Measurements from ENCODE around the gene RUNX2.
"Not testable (repeated sequence)": the region's sequence is repeated elsewhere in the genome, so short reads cannot be mapped to it uniquely, and the experiment has no call there.

Gene RUNX2

GRCh38 chr6:45531999-45532595, 204.0 kb downstream of the RUNX2 start:
- DNase-seq, result no peak

DNA sequence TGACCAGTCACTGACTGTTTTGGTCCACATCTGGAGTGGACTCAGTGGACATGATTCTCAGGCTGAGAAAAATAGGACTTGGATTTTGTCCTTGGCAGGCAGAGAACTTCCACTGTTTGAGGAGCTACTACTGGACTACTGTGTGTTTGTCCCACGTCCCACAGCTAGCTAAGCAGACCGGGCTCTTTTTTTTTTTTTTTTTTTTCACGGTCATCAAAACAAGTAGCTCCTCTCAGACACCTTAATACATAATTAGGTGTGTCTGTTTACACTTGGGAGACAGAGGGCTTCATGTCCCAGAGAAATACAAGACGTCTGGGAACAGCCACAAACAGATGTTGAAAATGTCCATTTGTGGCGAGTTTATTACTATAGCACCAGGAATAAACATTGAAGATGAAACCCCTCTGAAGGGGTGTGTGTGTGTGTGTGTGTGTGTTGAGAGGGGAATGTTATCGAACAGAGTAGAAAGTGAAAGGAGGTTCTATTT, 204.6 kb downstream of the RUNX2 start:
- no peak for DNase-seq

GRCh38 chr6:45533386-45533785, 205.3 kb downstream of the RUNX2 start:
- DNase-seq, result no peak

- DNase-seq, result no peak
Measured at GRCh38 chr6:45535933-45536332, 207.8 kb downstream of the RUNX2 start.

DNA sequence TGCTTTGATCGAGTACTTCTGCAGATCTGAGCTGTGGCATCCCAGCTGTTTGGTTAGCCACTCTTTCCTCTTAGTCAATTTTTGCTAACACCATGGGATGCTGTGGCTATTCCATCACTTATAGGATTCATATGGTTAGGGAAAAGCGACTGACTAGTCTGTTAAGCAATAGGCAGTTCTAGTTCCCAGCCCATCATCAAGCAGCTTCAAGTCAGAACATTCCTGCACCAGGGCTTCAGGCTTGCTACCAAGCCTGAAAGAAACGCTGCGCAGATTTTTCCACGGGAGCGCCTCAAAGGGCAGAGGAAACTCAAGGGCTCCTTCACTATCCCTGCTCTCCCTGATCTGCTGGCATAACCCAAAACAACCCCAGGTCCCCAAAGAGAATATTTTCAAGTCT, 209.4 kb downstream of the RUNX2 start:
- no peak for DNase-seq

DNA sequence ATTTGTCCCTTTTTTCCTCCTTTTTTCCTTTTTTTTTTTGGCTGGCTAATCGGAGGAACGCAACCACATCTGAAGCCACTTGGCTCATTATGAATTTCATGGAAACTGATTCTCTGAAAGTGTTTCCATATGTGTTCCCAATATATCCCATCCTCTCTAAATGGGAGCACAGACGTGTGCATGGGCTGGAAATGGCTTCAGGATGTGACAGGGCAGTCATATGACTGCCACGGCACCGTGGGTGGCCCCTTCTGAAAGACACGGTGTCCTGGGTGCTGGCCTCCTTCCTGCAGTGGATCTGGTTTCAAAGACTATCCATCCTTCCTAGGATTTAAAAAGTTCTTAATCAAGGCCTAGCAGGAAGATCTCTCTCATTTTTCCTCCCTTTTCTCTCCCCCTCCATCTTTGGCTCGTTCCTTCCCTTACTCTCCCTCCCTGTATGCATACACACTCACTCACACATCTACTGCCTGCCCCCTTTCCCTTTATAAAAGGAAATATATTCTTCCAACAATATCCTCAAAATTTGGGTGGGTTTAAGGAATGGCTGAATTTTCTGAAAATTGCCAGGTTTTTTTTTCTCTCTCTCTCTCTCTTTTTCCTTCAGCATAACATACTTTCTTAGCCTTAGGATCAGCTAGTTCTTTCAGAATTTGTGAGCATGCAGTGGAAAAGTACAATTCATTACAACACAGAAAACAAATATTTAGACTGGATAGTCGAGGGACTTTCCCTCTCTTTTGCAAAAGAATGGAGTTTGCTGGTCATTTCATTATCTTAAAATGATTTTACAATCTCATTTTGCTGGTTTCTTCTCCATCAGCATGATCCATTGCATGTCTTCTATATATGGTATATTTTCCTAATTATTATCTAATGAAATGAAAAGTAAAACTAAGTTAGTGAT, 210.8 kb downstream of the RUNX2 start:
- no peak for DNase-seq

GRCh38 chr6:45540375-45540920, 212.3 kb downstream of the RUNX2 start:
- DNase-seq, result no peak

GRCh38 chr6:45541934-45542333, 213.8 kb downstream of the RUNX2 start:
- no peak for DNase-seq

GRCh38 chr6:45543298-45544235, 215.4 kb downstream of the RUNX2 start:
- no peak for DNase-seq

- no peak for DNase-seq
Measured at GRCh38 chr6:45545416-45545815, 217.3 kb downstream of the RUNX2 start.

DNA sequence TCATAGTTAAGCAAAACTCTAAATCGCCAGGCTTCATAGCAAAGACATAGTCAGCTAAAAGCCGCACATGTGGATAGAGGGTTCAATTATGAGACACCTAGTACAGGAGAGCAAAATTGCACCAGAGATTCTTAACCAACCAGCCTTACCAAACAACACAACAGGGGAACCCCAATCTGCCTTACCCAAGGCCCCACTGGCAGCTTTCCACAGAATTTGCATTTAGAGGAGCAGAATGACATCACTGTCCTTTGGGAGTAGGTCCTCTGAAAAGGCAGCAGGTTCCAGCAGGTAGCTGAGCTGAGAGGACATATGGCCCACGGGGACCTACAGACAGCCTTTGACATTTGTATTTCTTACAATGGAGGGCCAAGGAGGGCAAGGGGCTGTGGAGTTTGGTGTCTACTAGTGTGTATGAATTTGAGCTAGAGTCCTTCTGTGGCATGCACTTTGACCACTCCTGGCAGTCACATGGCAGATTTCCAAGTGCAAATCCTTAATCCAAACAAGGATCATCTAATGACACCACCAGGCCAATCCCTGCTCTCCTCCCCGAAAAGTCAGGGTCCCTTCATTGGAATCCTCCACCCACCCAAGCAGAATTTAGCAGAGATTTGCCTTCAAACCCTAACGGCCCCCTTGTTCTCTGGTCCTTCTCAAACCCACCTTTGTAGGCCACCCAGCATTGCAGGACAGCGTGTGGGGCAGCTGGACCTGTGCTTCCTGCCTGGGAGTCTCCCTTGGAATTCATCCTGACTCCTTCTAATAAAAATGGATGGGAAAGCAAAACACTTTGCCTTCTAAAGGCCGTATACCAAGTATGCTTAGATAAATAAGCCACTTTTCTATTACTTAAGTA, 220.8 kb downstream of the RUNX2 start:
- no peak for DNase-seq

- DNase-seq, result no peak
Measured at GRCh38 chr6:45552536-45552935, 224.4 kb downstream of the RUNX2 start.

DNA sequence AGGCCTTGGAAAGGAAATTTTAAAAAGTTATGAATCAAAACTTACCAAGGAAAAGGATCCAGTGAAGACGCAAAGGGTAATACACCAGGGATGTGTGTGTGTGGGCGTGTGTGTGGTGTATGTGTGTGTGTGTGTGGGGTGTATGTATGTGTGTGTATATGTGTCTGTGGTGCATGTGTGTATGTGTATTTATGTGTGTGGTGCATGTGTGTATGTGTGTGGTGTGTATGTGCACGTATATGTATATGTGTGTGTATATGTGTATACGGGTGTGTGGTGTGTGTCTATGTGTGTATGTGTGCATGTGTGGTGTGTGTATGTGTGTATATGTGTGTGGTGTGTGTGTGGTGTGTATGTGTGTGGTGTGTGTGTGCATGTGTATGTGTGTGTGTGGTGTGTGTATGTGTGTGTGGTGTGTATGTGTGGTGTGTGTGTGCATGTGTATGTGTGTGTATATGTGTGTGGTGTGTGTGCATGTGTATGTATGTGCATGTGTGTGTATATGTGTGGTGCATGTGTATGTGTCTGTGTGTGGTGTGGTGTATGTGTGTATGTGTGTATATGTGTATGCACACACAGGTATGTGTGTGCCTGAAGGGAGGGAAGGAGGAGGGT, 225.7 kb downstream of the RUNX2 start:
- no peak for DNase-seq

- no peak for DNase-seq
Measured at GRCh38 chr6:45554591-45554990, 226.5 kb downstream of the RUNX2 start.

GRCh38 chr6:45555981-45556771, 228.0 kb downstream of the RUNX2 start:
- no peak for DNase-seq

- DNase-seq, result no peak
Measured at GRCh38 chr6:45556828-45557227, 228.7 kb downstream of the RUNX2 start.

- DNase-seq, result no peak
Measured at GRCh38 chr6:45557454-45557853, 229.3 kb downstream of the RUNX2 start.

DNA sequence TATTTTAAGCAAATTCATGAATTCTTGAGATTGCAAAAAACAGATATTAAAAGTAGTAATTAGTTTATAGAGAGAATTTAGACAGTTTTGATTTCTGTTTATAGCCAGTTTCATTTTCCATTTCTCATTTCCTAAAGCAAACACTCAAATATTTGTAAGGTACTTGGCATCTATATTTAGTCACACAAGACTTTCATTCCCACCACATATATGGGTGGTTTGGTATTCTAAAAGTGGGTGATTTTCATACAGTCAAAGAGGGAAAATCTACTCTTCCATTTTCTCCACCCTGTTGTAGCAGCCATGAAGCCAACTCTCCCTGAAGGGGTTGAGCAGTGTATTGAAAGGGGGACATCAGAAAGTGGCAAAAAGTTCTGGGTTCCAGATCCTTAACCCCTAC, 230.7 kb downstream of the RUNX2 start:
- DNase-seq, result no peak

GRCh38 chr6:45560321-45560820, 232.2 kb downstream of the RUNX2 start:
- DNase-seq, result not testable (repeated sequence)

DNA sequence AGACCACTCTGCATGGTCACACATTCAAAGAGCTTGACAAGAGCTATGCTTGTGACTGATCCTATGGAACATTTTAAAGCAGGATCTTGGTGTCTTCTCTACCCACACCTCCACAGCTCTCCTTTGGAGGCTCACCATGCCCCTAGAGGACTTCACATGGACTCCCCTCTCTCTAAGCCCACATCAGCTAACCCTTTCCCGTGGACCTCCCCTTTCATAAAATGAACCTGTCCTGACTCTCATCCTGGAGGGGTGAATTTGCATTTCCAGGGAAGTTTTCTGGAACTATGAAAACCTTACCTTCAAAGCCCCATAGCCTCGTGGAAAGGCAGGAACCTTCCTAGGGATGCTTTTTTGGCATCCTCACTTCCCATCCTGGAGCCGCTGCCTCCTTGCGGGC, 234.0 kb downstream of the RUNX2 start:
- no peak for DNase-seq
